ENCODE data around the gene CDCA4.

Gene CDCA4

GRCh38 chr14:105015905-105016304, 5.0 kb downstream of the CDCA4 start:
- TF ChIP-seq, protein P1, sequence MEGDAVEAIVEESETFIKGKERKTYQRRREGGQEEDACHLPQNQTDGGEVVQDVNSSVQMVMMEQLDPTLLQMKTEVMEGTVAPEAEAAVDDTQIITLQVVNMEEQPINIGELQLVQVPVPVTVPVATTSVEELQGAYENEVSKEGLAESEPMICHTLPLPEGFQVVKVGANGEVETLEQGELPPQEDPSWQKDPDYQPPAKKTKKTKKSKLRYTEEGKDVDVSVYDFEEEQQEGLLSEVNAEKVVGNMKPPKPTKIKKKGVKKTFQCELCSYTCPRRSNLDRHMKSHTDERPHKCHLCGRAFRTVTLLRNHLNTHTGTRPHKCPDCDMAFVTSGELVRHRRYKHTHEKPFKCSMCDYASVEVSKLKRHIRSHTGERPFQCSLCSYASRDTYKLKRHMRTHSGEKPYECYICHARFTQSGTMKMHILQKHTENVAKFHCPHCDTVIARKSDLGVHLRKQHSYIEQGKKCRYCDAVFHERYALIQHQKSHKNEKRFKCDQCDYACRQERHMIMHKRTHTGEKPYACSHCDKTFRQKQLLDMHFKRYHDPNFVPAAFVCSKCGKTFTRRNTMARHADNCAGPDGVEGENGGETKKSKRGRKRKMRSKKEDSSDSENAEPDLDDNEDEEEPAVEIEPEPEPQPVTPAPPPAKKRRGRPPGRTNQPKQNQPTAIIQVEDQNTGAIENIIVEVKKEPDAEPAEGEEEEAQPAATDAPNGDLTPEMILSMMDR (IDR thresholded peaks at IDR 0.05; ENCODE audit: low read length, missing control alignments) = no peak
- no peak for DNase-seq (ENCODE audit: low read depth)
- H3K4me3 ChIP-seq (replicated peaks; ENCODE audit: low read depth, low read length) = no peak overlapping the region

DNA sequence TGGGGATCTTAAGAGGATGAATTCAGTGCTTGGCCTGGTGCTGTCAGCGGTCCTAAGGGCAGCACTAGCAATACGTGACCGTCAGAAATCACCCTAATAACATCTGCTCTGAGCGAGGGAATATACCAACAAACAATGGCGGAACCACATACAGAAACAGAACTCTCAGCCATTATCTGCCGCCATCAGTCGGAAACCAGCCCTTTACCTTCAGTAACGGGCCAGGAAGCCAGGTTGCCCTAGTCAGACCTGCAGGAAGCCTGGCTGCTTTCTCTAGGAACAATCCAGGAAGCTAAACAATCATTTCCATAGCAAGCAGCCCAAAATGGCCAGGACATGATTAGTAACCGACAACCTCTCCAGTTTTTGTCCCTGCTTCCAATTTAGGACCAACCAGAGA, 5.6 kb downstream of the CDCA4 start:
- TF ChIP-seq, protein P1 (IDR thresholded peaks at IDR 0.05; ENCODE audit: low read length, missing control alignments) = no peak
- no peak overlapping the region for H3K4me3 ChIP-seq (replicated peaks; ENCODE audit: low read depth, low read length)
- no peak for DNase-seq (ENCODE audit: low read depth)

DNA sequence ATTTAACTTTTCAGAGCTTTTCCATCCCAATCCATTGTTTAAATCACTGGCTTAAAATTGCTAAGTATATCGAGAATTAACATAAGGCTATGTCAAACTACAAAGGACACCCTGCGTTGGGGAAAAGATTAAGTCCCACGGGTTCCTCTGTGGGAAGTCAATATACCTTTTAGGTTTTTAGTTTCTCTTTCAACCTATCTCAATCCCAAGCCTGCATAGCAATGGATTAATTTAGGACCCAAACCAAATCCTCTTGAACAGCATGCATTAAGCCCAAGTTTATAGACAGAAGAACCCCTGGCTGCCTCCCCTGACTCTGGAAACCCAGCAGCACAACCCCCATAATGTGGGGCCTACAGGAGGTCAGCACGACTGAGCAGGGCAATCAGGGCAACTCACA, 6.3 kb downstream of the CDCA4 start:
- no peak for DNase-seq (ENCODE audit: low read depth)
- no peak overlapping the region for H3K4me3 ChIP-seq (replicated peaks; ENCODE audit: low read depth, low read length)
- TF ChIP-seq, protein P1 (IDR thresholded peaks at IDR 0.05; ENCODE audit: low read length, missing control alignments) = no peak

DNA sequence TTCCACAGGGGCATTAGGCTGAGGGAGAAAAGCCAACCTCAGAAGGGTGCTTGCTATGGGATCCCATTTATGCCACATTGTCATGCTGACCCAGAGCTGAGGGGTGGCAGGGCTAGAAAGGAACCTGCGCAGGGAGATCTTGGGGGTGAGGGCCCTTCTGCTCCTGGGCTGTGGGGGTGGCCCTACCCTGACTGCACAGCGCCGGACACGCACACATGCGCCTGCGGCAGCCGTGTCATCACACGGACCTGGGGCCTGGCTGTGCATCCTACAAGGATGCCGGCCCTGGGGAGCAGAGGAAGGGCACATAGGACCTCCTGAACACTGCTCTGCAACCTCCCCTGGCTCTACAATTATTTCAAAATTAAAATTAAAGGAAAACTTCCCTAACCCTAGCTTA, 6.9 kb downstream of the CDCA4 start:
- TF ChIP-seq, protein P1 (IDR thresholded peaks at IDR 0.05; ENCODE audit: low read length, missing control alignments) = no peak
- no peak overlapping the region for H3K4me3 ChIP-seq (replicated peaks; ENCODE audit: low read depth, low read length)
- DNase-seq (ENCODE audit: low read depth) = no peak

DNA sequence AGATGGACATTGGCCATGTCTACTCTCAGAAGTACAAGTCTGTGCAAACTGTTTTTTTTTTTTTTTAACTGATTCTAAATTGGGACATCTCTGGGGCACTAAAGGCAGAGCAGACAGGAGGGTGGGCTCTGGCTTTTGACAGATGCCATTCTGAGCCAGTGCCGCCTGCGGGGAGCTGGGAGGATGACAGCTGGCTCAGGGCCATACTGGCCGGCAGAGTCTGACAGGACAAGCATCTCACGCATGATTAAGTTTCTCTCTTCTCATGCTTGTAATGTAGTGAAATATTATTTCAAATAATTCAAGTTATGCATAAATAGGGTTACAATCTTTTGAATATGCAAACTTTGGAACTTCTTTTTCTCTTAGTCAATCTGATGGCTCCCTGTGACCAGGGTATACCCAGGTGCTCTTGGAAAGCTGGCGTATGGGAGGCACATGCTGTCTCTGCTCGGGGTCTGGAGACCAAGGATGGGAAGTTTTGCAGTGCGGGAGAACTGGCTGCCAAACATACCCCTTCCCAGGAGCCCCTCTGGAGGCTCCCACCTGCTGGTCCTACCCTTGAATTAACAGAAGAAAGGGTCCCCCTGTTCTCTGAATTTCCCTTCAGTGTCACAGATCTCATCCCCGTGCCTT, 7.6 kb downstream of the CDCA4 start:
- TF ChIP-seq, protein P1 (IDR thresholded peaks at IDR 0.05; ENCODE audit: low read length, missing control alignments) = peak; percentile 1
- DNase-seq (ENCODE audit: low read depth) = no peak
- no peak overlapping the region for H3K4me3 ChIP-seq (replicated peaks; ENCODE audit: low read depth, low read length)

DNA sequence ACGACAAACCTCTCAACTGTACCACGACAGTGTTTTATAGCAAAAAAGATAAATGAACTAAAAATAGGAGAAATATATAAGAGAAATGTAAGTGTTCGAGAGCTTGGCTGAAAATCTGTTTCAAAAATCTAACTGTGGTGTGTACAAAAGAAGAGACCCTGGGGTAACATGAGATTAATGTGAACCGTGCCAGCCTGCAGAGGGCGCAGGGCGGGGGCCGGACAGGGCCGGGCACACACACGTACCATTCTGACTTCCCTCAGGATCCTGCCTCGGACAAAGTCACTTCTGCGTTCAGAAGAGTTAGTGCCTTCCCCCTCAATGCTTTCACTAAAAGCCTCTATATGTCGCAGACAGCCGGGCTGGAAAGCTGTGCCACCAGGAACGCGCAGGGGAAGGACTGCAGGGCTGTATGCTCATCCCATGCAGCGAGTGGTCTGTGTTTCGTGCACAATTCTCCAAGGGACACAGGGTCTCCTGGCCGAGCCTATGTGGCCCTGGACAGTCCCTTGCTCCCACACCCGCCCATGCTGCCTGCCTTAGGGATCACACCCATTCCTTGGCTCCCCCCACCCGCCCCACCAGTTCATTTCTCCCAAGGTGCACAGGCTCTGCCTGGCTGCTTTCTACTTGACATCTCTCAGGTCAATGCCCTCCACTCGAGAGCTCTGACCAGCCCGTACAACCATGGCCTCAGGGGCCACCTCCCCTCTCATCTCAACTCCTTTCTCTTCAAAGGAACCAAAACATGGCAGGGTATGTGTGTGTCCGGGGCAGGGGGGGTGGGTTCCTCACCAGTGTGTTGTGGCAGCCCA, 8.5 kb downstream of the CDCA4 start:
- TF ChIP-seq, protein P1 (IDR thresholded peaks at IDR 0.05; ENCODE audit: low read length, missing control alignments) = peak; percentile 3
- no peak overlapping the region for H3K4me3 ChIP-seq (replicated peaks; ENCODE audit: low read depth, low read length)
- no peak for DNase-seq (ENCODE audit: low read depth)

Measured in fibroblast of pulmonary artery (primary cell).